Measurements from ENCODE around the gene MAP3K15.

Gene MAP3K15

GRCh38 chrX:19343085-19343534 is 172.2 kb downstream of the MAP3K15 start:
- no peak for DNase-seq

- no peak for DNase-seq
Observed at GRCh38 chrX:19342331-19342906, 172.9 kb downstream of the MAP3K15 start.

- DNase-seq, result no peak
Observed at GRCh38 chrX:19334945-19335626, 180.2 kb downstream of the MAP3K15 start.

GRCh38 chrX:19332983-19333382 is 182.3 kb downstream of the MAP3K15 start:
- DNase-seq, result no peak

GRCh38 chrX:19331831-19332230 is 183.5 kb downstream of the MAP3K15 start:
- no peak for DNase-seq

GRCh38 chrX:19326567-19326966 is 188.7 kb downstream of the MAP3K15 start:
- no peak for DNase-seq

Measured in activated effector memory CD4-positive, alpha-beta T cell treated with Interleukin-2 at 50 U/mL for 16 hours (primary cell).